ENCODE measurements around the gene ANKRD50. TPM values are rescaled to one million over a fixed set of nuclear protein-coding genes. Genes with fewer than 3 reads are reported as not detected.
A peak's percentile ranks its signal among the peaks of the same experiment; 100 is the strongest.

ANKRD50 gene
- total and polyA plus RNA-seq, 2 of the 13 experiments (the other 11 are each of a cell fraction or from before 2014, with no cell fraction given), result 2.4 to 4.4 TPM

GRCh38 chr4:124711471-124712371 is 811 bp downstream of the ANKRD50 start (continued):
- TF ChIP-seq ZBTB43 (CRISPR knock-in tag; conservative IDR thresholded peaks at IDR 0.05) (no peak), POLR2AphosphoS5 (IDR thresholded peaks at IDR 0.05; ENCODE audit: low read depth, low read length) (peak; percentile 45; the same call in 1 of the 2 replicates), ZBTB1 (CRISPR knock-in tag; IDR thresholded peaks at IDR 0.05; ENCODE audit: borderline replicate concordance) (no peak), ZNF275 (CRISPR knock-in tag; IDR thresholded peaks at IDR 0.05; ENCODE audit: borderline replicate concordance) (0 out of 2 replicates have a peak, but pooled peaks have one; percentile 32), ARNTL (CRISPR knock-in tag; IDR thresholded peaks at IDR 0.05) (no peak), ZNF414 (CRISPR knock-in tag; IDR thresholded peaks at IDR 0.05) (no peak), DZIP1 (CRISPR knock-in tag; IDR thresholded peaks at IDR 0.05) (no peak), SP2 (CRISPR knock-in tag; IDR thresholded peaks at IDR 0.05) (peak; percentile 44; the same call in 1 of the 2 replicates), PRDM10 (CRISPR knock-in tag; IDR thresholded peaks at IDR 0.05; ENCODE audit: low read depth) (no peak; the same call in 1 of the 2 replicates), STAG1 (CRISPR knock-in tag; IDR thresholded peaks at IDR 0.05) (peak; percentile 38), ZKSCAN1 (IDR thresholded peaks at IDR 0.05; ENCODE audit: low read length) (no peak), ZNF615 (CRISPR knock-in tag; IDR thresholded peaks at IDR 0.05; ENCODE audit: borderline replicate concordance) (no peak), GLI4 (CRISPR knock-in tag; IDR thresholded peaks at IDR 0.05; ENCODE audit: borderline replicate concordance) (no peak), KDM1A (CRISPR knock-in tag; IDR thresholded peaks at IDR 0.05) (no peak), FOXO1 (CRISPR knock-in tag; IDR thresholded peaks at IDR 0.05) (no peak), ERF (CRISPR knock-in tag; IDR thresholded peaks at IDR 0.05) (peak; percentile 36; the same call in 1 of the 2 replicates), THAP7 (CRISPR knock-in tag; IDR thresholded peaks at IDR 0.05) (no peak)
